SHP77 treated with DMSO at 0.1 percent for 48 hours (cell line): ENCODE data around the gene WAC.
"Not testable (repeated sequence)": the region's sequence is repeated elsewhere in the genome, so short reads cannot be mapped to it uniquely, and the experiment has no call there.

Experiments
- DNase-seq: peaks from one replicate; lab custom pipeline; 2025; lab: John Stamatoyannopoulos, UW

Gene WAC

DNA sequence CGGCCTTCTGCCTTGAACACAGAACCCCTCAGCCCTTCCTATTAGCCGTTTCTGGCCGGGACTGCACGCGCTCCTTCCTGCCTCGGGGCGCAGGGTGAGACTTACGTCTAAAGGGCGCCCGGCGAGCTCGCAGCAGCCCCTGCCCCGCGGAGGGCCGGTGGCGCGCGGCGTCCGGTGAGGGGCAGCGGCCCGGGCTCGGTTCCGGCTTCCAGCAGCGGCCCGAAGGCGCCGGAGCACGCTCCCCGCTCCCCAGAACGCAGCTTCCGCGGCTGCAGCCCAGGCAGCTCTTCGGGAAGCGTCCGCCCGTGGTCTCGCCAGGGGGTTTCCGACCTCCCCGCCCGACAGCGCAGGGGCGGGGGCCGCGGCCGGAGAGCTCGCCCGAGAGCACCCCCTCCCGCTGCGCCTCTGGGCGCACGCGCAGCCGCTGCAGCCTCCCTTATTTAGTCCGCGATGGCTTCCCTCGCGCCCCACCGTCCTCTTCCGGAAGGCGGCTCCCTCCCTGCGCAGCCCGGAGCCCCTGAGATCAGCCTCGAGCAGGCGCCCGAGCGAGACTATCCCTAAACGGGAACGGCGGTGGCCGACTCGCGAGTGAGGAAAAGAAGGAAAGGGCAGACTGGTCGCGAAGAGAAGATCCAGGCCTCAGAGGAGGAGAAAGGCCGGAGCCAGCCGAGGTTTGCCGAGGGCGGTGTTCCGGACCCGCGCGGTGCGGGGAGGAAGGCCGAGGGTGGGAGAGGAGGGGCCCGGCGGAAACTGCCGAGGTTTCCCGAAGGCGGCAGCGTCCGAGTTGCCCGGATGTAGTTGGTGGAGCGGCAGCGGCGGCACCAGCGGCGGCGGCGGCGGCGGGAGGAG, at the start of gene WAC:
TSS of gene WAC (plus strand) at position 782 of the 849 bp plus-strand sequence. CDS start 462 bp downstream, outside the sequence.
- peak; percentile 92 for DNase-seq

DNA sequence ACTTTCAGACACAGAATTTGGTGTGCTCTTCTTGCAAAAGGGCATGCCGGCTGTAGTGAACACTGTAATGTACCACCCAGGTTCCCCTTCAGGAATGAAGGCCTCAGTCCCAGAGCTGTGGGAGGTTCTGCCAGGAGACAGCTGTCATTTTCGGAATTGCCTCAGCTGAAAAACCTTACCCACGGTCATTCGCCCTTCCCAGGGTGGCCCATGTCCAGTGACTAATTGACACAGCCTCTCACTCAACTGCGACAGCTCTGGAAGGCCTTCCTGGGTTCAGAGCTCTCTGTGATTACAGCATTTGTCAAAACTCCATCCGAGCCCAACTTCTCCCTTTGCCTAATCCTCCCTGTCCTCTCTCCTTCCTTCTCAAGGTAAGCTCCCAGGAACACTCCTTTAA, 43.7 kb upstream of the WAC start:
- DNase-seq = no peak

GRCh38 chr10:28490256-28490865, 42.6 kb upstream of the WAC start:
- DNase-seq = not testable (repeated sequence)

GRCh38 chr10:28492116-28492920, 40.6 kb upstream of the WAC start:
- DNase-seq = no peak

- no peak for DNase-seq
Observed at GRCh38 chr10:28494420-28494819, 38.5 kb upstream of the WAC start.

- DNase-seq = no peak
Observed at GRCh38 chr10:28495084-28495483, 37.8 kb upstream of the WAC start.

- DNase-seq = no peak
Observed at GRCh38 chr10:28496017-28496416, 36.9 kb upstream of the WAC start.

DNA sequence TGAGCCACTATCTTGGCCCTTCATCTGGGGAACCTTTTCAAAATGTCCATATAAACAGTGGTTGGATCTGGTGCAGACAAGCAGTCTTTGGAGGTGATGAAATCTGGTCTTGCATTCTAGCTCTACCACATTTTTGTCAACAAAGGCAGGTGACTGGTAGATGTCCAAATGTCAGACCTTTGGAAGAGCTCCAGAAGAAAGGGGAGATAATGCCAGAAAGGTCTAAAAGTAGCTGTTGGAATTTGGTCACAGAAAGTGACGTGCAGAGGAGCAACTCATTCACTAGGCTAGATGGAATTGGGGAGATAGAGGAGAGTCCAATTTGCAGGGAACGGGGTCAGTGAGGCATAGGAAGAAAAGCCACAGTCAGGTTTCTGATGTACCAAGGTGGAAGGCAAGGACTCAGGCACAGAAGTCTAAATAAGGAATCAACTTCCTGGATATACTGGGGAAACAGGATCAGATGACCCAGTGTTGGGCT, 36.4 kb upstream of the WAC start:
- DNase-seq = no peak

- no peak for DNase-seq
Observed at GRCh38 chr10:28497313-28498126, 35.4 kb upstream of the WAC start.

GRCh38 chr10:28500203-28500602, 32.7 kb upstream of the WAC start:
- DNase-seq = not testable (repeated sequence)

DNA sequence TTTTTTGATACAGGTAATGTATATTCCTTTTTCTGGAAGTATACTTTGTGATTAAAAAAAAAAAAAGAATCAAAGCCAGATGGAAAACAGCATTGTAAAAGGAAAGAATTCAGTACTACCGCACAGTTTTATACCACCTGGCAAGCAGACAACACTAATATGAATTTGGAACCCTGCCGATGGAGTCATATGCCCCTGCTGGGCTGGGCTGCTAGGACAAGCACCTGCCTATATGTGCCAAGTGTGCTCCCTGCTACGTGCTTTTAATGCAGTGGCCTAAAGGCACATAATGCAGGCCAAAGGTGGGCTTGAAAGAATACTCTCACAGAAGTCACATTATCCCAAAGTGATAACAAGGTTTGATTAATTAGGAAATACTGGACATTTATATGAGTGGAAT, 29.8 kb upstream of the WAC start:
- DNase-seq = peak; percentile 88

DNA sequence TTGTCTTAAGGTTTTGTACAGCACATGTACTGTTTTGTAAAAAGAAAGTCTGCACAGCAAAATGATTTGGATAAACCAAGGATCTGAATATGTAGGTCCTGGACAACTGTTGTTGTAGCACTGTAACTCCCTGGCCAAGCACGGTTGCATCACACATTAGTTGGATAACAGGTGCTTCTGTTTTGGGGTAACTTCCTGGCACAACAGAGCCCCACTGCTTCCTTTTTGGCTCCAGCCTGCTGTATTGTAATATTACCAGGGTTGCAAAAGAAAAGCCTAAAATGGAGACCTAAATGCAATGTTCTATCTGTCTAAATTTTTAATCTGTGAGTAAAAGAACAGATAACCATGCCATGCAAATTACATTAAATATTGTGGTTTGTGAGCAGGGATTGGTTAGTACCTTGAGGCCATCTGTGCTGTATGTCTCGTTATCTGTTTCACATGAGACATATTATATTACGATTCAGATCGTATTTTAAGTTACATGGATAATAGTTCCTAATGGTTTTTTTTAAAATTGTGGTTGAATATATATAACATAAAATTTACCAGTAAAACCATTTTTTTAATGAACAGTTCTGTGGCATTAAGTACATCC, 27.5 kb upstream of the WAC start:
- no peak for DNase-seq

GRCh38 chr10:28508304-28508925, 24.5 kb upstream of the WAC start:
- DNase-seq = no peak

- DNase-seq = no peak
Observed at GRCh38 chr10:28509286-28509685, 23.6 kb upstream of the WAC start.

DNA sequence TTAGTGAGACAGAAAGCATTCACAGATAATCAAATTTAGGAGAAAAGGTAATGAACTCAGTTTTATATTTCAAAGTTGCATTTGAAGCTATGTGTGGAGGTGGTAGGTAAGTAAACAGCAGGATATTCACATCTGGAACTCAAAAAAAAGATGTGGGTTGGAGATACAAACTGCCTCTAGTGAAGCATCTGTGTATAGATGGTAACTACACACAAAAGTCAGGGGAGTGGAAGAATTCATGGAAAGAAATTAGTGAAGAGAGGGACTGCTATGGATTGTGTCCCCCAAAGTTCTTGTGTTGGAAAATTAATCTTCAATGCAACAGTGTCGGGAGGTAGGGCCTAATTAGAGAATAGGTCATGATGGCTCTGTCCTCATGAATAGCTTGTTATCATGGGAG, 18.3 kb upstream of the WAC start:
- no peak for DNase-seq

DNA sequence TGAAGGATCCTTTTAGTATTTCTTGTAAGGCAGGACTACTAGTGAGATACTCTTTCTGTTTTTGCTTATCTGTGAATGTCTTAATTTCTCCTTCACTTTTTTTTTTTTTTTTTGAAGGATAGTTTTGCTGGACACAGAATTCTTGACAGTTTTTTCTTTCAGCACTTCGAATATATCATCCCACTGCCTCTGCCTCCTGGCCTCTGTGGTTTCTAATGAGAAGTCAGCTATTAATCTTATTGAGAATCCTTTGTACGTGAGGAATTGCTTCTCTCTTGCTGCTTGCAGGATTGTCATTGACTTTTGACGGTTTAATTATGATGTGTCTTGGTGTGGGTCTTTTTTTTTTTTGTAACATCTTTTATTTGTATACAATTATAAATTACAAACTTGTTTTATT, 12.6 kb upstream of the WAC start:
- no peak for DNase-seq

DNA sequence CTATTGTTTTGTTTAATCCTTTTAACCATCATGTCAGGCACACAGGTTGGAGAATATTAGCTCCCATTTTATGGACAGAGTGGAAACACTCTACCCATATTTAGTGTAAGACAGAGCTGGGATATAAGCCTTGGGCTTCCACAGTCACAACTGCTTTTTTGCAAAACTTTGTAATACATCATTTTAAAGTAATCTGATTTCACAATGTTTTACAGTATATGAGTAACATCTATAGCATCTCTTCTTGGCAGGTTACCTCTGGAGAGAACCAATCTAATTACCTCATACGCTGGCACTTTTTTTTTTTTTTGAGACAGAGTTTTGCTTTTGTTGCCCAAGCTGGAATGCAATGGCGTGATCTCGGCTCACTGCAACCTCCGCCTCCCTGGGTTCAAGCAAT, 12.1 kb upstream of the WAC start:
- DNase-seq = not testable (repeated sequence)

DNA sequence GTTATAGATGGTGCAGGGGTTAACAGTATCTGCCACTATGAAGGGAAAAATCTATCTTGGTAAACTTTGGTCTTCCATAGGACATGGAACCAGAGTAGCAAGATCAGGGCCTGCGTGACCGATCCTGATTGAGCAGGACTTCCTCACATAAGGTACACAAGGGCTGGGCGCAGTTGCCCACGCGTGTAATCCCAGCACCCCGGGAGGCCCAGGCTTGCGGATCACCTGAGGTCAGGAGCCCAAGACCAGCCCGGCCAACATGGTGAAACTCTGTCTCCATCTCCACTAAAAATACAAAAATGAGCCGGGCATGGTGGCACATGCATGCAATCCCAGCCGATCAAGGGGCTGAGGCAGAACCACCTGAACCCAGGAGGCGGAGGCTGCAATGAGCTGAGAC, 11.0 kb upstream of the WAC start:
- not testable (repeated sequence) for DNase-seq

GRCh38 chr10:28523725-28524252, 9.1 kb upstream of the WAC start:
- no peak for DNase-seq

- DNase-seq = no peak
Observed at GRCh38 chr10:28530751-28531150, 2.2 kb upstream of the WAC start.

GRCh38 chr10:28533186-28533564, 257 bp downstream of the WAC start:
- no peak for DNase-seq
